ENCODE data around the gene TMPRSS9.

The TMPRSS9 gene

GRCh38 chr19:2359992-2360685 lies at the start of gene TMPRSS9:
Gene TMPRSS9 (plus strand): TSS chr19:2360265. CDS start chr19:2389786, 29,521 bp downstream.
- no peak for DNase-seq (ENCODE audit: low read depth in 3 of 3, low spot score in 1 of 3)

DNA sequence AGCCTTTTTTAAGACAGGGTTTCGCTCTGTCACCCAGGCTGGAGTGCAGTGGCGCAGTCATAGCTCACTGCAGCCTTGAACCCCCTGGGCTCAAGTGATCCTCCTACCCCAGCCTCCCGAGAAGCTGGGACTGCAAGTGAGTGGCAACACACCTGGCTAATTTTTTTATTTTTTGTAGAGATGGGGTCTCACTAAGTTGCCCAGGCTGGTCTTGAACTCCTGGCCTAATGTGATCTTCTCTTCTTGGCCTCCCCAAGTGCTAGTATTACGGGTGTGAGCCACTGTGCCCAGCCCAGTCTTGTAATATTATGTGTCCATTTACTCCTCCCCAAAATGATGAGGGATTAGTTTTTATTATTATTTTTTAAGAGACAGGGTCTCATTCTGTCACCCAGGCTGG lies 49.0 kb upstream of the TMPRSS9 start:
- DNase-seq (ENCODE audit: low read depth in 3 of 3, low spot score in 1 of 3), result no peak

GRCh38 chr19:2312820-2313501 lies 47.1 kb upstream of the TMPRSS9 start:
- no peak for DNase-seq (ENCODE audit: low read depth in 3 of 3, low spot score in 1 of 3)

- no peak for DNase-seq (ENCODE audit: low read depth in 3 of 3, low spot score in 1 of 3)
These were observed 44.8 kb upstream of the TMPRSS9 start for GRCh38 chr19:2315121-2315817.

- no peak for DNase-seq (ENCODE audit: low read depth in 3 of 3, low spot score in 1 of 3)
These were observed 44.2 kb upstream of the TMPRSS9 start for GRCh38 chr19:2315818-2316353.

DNA sequence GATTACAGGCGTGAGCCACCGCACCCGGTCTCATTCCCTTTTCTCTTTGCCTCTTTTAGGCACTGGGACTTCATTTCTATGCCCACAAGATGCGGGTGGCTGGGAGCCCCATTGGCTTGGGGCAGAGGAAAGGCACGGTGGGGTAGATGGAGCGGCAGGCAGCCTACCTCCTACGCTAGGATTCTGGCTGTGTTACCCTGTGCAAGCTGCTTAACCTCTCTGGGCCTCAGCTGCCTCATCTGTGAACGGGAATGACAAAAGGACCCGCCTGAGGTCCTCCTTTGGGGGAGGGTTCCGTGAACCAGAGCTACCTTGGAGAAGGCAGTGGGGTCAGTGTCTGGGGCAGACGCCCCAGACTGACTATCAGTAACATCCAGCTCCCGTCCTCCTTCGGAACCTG lies 42.8 kb upstream of the TMPRSS9 start:
- DNase-seq (ENCODE audit: low read depth in 3 of 3, low spot score in 1 of 3), result no peak

GRCh38 chr19:2317756-2318155 lies 42.3 kb upstream of the TMPRSS9 start:
- DNase-seq (ENCODE audit: low read depth in 3 of 3, low spot score in 1 of 3), result no peak

DNA sequence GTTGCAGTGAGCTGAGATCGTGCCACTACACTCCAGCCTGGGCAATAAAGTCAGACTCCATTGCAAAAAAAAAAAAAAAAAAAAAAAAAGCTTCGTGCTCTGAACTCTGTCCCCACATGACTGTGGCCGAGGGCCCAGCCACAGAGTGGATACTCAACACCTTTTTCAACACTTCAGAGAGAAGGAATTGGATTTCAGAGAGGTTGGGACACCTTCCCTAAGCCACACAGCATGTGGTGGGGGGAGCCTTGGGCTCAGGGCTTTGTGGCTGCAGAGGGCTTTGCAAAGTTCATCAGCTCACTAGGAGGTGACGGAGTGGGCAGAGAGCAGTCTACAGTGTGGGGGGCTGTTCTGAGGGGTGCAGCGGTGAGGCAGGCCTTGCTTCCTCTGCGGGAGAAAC lies 41.1 kb upstream of the TMPRSS9 start:
- DNase-seq (ENCODE audit: low read depth in 3 of 3, low spot score in 1 of 3), result no peak

DNA sequence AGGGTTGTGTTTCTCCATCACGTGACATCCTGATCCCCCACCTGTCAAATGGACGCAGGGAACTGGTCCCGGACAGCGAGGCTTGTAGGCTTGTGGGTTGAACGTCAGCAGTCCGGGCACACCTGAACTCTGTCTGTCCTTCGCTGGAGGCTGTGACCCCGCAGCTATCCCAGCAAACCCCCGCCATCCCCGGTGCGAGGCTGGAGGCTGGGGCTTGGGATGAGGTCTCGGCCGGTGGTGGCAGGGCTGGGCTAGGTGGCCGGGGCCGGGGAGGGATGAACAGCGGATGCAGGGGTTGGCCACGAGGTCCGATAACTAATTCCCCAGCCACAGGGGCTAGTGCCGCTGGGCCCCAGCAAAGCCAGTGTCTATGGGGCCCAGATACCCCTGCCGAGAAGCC lies 40.5 kb upstream of the TMPRSS9 start:
- no peak for DNase-seq (ENCODE audit: low read depth in 3 of 3, low spot score in 1 of 3)

GRCh38 chr19:2320049-2320448 lies 40.0 kb upstream of the TMPRSS9 start:
- DNase-seq (ENCODE audit: low read depth in 3 of 3, low spot score in 1 of 3), result no peak

DNA sequence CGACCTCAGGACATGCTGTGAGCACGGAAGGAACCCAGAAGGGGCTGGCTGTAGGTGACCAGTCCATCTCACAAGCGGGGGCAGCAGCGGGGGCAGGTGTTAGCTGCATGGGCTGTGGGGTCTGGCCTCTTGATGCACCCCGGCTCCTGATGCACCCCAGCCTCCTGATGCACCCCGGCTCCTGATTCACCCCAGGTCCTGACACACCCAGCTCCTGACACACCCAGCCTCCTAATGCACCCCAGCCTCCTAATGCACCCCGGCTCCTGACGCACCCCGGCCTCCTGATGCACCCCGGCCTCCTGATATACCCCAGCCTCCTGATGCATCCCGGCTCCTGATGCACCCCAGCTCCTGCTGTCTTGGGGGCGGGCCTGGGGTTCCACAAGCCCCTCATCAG lies 39.1 kb upstream of the TMPRSS9 start:
- DNase-seq (ENCODE audit: low read depth in 3 of 3, low spot score in 1 of 3), result no peak

GRCh38 chr19:2321565-2322283 lies 38.3 kb upstream of the TMPRSS9 start:
- no peak for DNase-seq (ENCODE audit: low read depth in 3 of 3, low spot score in 1 of 3)

- no peak for DNase-seq (ENCODE audit: low read depth in 3 of 3, low spot score in 1 of 3)
These were observed 36.4 kb upstream of the TMPRSS9 start for GRCh38 chr19:2323707-2324106.

- DNase-seq (ENCODE audit: low read depth in 3 of 3, low spot score in 1 of 3), result no peak
These were observed 35.7 kb upstream of the TMPRSS9 start for GRCh38 chr19:2324220-2324948.

DNA sequence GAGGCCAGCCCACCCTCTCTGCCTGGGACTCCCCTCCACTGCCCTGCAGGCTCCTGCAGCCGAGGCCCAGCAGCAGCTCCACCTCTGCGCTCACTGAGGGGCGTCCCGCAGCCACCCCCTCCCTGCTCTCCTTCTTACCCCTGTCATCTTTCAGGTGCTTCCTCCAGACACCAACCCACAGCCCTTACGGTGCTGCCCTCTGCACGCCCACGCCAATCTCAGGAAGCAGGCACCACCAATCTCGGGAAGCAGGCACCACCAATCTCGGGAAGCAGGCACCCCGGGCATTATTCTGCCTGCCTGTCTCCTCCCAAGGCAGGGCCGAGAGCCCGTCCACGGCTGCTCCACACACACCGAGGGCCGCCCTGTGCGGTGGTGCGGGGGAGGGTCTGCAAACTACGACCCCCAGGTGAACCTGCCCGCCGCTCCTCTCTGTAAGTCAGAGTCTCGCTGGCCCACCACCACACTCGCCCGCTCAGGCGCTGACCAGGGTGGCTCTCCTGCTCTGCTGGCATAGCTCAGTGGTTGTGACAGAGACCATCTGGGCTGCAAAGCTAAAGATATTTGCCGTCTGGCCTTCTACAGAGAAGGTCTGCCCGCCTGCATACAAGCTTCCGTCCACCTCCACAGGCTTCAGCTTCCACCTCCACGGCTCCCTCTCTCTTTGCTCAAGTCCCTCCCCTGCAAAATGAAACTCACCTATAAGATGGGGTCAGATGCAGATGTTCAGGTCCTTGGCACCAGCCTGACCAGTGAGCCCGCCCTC lies 34.6 kb upstream of the TMPRSS9 start:
- DNase-seq (ENCODE audit: low read depth in 3 of 3, low spot score in 1 of 3), result no peak

DNA sequence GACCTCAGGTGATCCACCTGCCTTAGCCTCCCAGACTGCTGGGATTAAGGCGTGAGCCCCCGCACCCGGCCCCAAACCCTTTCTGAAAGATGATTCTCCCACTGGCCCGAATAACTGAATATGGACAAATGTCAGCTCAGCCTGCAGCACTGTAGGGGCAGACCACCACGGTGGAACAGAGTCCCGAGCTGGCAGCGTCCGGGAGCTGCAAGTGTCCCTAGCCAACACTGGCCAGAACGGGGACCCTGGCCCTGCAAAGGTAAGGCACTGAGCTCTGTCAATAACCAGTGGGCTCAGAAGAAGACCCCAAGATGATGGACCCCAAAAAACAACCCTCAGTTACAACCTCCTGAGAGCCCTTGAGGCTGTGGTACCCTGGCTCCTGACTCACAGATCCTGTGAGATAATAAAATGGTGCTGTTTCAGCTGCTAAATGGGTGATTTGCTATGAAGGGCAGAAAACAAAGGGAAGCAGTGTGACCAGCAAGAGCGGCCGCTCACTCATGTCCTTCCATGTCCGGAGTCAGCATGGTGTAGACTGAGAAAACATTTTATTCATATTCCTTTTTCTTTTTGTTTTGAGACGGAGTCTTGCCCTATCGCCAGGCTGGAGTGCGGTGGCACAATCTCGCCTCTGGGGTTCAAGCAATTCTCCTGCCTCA lies 33.2 kb upstream of the TMPRSS9 start:
- no peak for DNase-seq (ENCODE audit: low read depth in 3 of 3, low spot score in 1 of 3)

GRCh38 chr19:2327773-2328400 lies 32.2 kb upstream of the TMPRSS9 start:
- peak in 1 of 3 donors; percentile 36 for DNase-seq (ENCODE audit: low read depth in 3 of 3, low spot score in 1 of 3)

DNA sequence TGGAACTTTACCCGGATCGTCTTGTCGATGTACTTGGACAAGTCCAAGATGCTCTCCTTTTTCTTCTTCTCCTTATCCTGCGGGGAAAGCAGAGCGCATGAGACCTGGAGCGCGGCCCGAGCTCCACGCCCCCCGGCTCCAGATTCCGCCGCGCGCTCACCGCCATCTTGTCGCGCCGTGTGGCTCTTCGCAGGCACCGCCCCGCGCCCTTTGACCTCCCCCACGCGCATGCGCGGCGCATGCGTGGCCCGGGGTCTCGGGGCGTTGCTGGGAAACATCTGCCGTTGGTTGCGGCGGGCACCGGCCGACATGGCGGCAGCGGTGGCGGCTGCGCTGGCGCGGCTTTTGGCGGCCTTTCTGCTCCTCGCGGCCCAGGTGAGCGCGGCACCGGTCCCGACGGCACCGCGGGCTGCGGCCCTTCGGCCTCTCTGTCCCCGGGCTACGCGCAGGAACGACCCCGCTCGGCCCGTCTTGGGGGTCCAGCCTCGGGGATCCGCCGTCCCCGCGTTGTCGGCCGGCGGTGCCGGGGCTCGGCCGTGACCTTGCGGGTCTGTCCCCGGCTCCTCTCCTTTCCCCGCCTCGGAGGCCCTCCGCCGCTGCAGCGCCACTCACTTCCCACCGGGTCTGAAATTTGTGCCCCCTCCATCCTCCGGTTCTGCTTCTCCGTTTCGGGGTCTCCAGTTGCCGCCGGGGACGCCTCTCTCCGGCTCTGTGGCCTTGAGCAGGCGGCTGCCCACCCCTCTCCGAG lies 31.5 kb upstream of the TMPRSS9 start, which contains the start of the genes LSM7 and SPPL2B:
LSM7 (minus strand) TSS at position 186 of the 748 bp plus-strand sequence; CDS start at position 166, 20 bp downstream.
SPPL2B (plus strand) TSS at position 284 of the 748 bp plus-strand sequence; CDS start at position 310, 26 bp downstream.
- peak; percentile 85 to 94 (median 87) for DNase-seq (ENCODE audit: low read depth in 3 of 3, low spot score in 1 of 3)
